Cardiac muscle cell (in vitro differentiated cells and primary cell): ENCODE data around the gene GSK3B. TPM values are rescaled to one million over a fixed set of nuclear protein-coding genes. Genes with fewer than 3 reads are reported as not detected.

Experiments
- DNase-seq, 2 donors: peaks; one replicate each; pipeline versions ENCODE4 v3.0.0 to v3.0.0-alpha.2; 2010 to 2017; ENCODE audit warnings: low read depth in 1 of 2, low spot score in 1 of 2
- H3K27ac ChIP-seq: fragments of 200-600 bp; sonication (generic); 2 replicates; pipeline ENCODE4 v1.5.1; 2016
- H3K27me3 ChIP-seq: fragments of 200-600 bp; sonication (generic); 2 replicates; pipeline ENCODE4 v1.6.0; 2016; ENCODE audit warnings: control low read depth
- H3K36me3 ChIP-seq: fragments of 200-600 bp; sonication (generic); 2 replicates; pipeline ENCODE4 v1.5.1; 2016; ENCODE audit warnings: control low read depth
- H3K4me1 ChIP-seq: fragments of 200-600 bp; sonication (generic); 2 replicates; pipeline ENCODE4 v1.8.1; 2017; ENCODE audit warnings: low read depth, mild to moderate bottlenecking, mixed run types
- H3K4me3 ChIP-seq: fragments of 200-600 bp; sonication (generic); 2 replicates; pipeline ENCODE4 v1.5.1; 2016; ENCODE audit warnings: mild to moderate bottlenecking
- H3K9me3 ChIP-seq: fragments of 200-600 bp; sonication (generic); 2 replicates; pipeline ENCODE4 v1.5.1; 2017; ENCODE audit warnings: low read depth, mild to moderate bottlenecking, control low read depth
- CTCF ChIP-seq: IDR thresholded peaks from 2 replicates; pipeline ENCODE4 v1.5.1; 2012; ENCODE audit warnings: low read depth, mild to moderate bottlenecking, low read length
- polyA plus RNA-seq: library from polyadenylated mRNA; unstranded; fragments of >200 nt; fragmentation: Nextera tagmentation; extraction: Ambion mirVana; gene quantifications from 2 replicates; pipeline ENCODE4 v1.2.1, GENCODE V29; 2016
- total RNA-seq: library from RNA; depleted of rRNA; stranded (reverse); fragments of >200 nt; gene quantifications from 2 replicates; pipeline ENCODE4 v1.2.3, GENCODE V29; 2016

GSK3B gene
- total and polyA plus RNA-seq, 2 experiments from 2014 or later = 20.4 to 48.3 TPM

GRCh38 chr3:119870512-119870911 is 223.7 kb downstream of the GSK3B start:
- H3K36me3 ChIP-seq = no peaks in the 10 kb centered on the region
- no peak for TF ChIP-seq CTCF
- no peak overlapping the region for H3K4me3 ChIP-seq
- no peaks in the 10 kb centered on the region for H3K9me3 ChIP-seq
- no peaks in the 10 kb centered on the region for H3K27me3 ChIP-seq
- no peaks in the 10 kb centered on the region for H3K4me1 ChIP-seq
- no peak for DNase-seq
- H3K27ac ChIP-seq = no peak overlapping the region

DNA sequence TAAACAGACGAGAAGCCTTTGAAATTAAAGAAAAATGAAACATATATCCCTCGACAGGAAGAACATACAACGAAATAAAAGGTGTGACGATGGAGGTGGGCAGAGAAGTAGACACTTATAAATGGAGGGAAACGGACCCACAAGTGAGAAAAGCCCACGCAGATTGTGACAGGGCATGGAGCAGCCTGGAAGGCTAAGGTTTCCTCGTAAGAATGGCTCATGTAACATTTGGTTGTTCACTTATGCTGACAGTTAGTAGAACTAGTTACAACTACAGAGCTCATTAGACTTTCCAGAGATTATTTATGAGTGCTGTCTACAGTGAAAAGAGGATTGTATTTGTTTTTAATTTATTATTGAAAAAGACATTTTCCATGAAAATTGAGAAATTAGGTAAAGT is 229.8 kb downstream of the GSK3B start:
- no peaks in the 10 kb centered on the region for H3K27me3 ChIP-seq
- no peaks in the 10 kb centered on the region for H3K4me1 ChIP-seq
- no peaks in the 10 kb centered on the region for H3K9me3 ChIP-seq
- DNase-seq = no peak
- H3K4me3 ChIP-seq = no peak overlapping the region
- no peak overlapping the region for H3K27ac ChIP-seq
- H3K36me3 ChIP-seq = peaks cover 16% of the 10 kb centered on the region
- TF ChIP-seq CTCF = no peak

- no peak overlapping the region for H3K4me3 ChIP-seq
- no peak for DNase-seq
- no peaks in the 10 kb centered on the region for H3K9me3 ChIP-seq
- peaks cover 16% of the 10 kb centered on the region for H3K36me3 ChIP-seq
- TF ChIP-seq CTCF = no peak
- no peaks in the 10 kb centered on the region for H3K4me1 ChIP-seq
- H3K27ac ChIP-seq = no peak overlapping the region
- no peaks in the 10 kb centered on the region for H3K27me3 ChIP-seq
Observed at GRCh38 chr3:119862616-119863015, 231.6 kb downstream of the GSK3B start.

GRCh38 chr3:119861681-119862080 is 232.6 kb downstream of the GSK3B start:
- peaks cover 16% of the 10 kb centered on the region for H3K36me3 ChIP-seq
- DNase-seq = peak in 1 of 2 donors; percentile 34
- no peaks in the 10 kb centered on the region for H3K27me3 ChIP-seq
- no peaks in the 10 kb centered on the region for H3K4me1 ChIP-seq
- H3K27ac ChIP-seq = no peak overlapping the region
- H3K9me3 ChIP-seq = no peaks in the 10 kb centered on the region
- no peak overlapping the region for H3K4me3 ChIP-seq
- TF ChIP-seq CTCF = no peak

DNA sequence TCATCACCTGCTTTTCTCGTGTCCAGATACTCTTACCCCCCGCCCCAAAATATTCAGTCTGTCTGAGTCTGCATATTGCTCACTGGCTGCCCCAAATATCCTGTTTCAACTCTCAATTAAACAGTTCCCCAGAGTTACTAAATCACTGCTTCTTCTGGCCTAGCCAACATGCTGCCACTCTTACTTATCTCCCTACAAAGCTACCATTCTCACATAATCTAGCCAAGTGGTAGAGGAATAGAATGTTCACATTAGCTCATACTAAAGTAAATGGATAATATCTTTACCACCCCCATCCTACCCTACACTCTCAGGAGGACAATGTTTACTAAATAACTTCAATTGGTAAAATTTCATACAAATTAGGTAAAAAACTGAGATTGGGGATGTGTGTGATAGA is 234.5 kb downstream of the GSK3B start:
- Histone ChIP-seq H3K9me3 (no peaks in the 10 kb centered on the region), H3K4me1 (no peaks in the 10 kb centered on the region), H3K27me3 (no peaks in the 10 kb centered on the region), H3K27ac (no peak overlapping the region), H3K4me3 (no peak overlapping the region), H3K36me3 (peaks cover 16% of the 10 kb centered on the region)
- TF ChIP-seq CTCF = no peak
- no peak for DNase-seq

DNA sequence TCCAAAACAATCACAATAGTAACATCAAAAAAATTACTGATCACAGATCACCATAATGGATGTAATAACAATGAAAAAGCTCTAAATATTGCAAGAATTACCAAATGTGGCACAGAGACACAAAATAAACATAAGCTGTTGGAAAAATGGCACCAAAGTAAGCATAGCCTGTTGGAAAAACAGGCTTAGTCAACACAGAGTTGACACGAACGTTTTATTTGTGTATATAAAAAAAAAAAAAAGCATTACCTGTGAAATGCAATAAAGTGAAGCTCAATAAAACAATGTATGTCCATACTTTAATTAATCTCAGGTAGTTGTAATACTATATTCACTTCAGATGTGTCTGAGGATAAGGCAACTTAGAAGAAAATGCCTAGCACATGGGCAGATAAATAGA is 235.3 kb downstream of the GSK3B start:
- Histone ChIP-seq H3K4me3 (no peak overlapping the region), H3K9me3 (no peaks in the 10 kb centered on the region), H3K4me1 (no peaks in the 10 kb centered on the region), H3K27me3 (no peaks in the 10 kb centered on the region), H3K36me3 (peaks cover 16% of the 10 kb centered on the region), H3K27ac (no peak overlapping the region)
- no peak for DNase-seq
- no peak for TF ChIP-seq CTCF
